ENCODE data around the gene RNASE8. TPM values are rescaled to one million over a fixed set of nuclear protein-coding genes. Genes with fewer than 3 reads are reported as not detected.
A peak's percentile ranks its signal among the peaks of the same experiment; 100 is the strongest.

The RNASE8 gene
- total and polyA plus RNA-seq, 10 of the 15 experiments (the other 5 are each of a cell fraction or from before 2014, with no cell fraction given) = not detected

DNA sequence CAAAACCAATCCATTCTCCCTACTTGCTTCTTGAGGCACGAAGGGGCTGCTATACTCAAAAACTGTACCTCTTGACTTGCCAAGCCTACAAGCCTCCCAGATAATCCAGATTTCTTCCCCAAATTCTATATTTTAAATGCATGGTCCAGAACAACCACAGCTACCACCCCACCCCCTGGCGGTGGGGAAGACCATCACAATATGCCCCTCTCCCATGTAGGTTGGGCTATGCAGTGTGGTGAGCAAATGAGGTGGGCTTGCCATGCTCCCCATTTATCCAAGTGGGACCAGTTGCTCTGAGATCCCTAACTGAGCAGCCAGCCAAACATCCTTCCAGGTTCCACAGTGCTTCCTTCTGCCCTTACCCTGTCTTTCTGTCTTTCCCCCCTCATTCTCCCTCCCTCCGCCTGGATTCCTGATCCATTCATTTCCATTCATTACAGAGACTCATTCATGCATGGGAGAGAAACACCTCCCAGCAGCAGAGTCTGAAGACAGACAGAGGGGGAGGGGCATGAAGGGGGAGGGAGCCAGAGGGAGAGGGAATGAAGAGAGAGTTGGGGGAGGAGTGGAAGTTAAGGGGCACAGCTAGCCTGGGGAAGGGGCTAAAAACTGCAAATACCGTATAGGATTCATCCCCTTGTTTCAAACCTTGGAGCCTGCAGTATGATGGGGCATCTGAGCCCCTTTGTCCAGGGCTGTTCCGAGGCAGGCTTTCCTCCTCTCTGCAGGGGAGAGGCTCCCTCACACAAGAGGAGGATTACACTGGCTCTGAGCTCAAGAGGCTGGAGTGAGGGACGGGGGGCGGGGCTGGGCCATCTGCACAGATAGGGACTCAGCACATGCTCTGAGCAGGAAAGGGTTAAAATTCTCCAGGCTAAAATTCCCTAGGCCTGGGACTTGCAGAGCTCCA, 36.4 kb downstream of the RNASE8 start:
- H3K9me3 ChIP-seq (replicated peaks; ENCODE audit: control insufficient read depth, insufficient read depth, low read length) = no peaks in the 10 kb centered on the region
- intact Hi-C loops (cut with micrococcal nuclease; ENCODE audit: unreplicated experiment) (no loop called here), in situ Hi-C loops (cut with MboI) (no loop called here)
- ChIA-PET CTCF (interaction anchor here (1.0 to 6.9 kb wide), 11 partner anchors 10 to 88 kb away, joined by 4 to 194 read pairs (median 13); partner anchors contain the start of genes ARHGEF40 and TMEM253), RAD21 (ENCODE audit: unreplicated experiment) (interaction anchor here (2.2 to 3.2 kb wide), 6 partner anchors 9 to 79 kb away, joined by 9 to 51 read pairs (median 14); partner anchors contain the start of genes ARHGEF40 and TMEM253), POLR2A (interaction anchor here (1.9 to 2.2 kb wide), 2 partner anchors 11 to 79 kb away, joined by 5 to 9 read pairs; no protein-coding TSS in a partner anchor), SMC1A (ENCODE audit: uncharacterized antibody, unreplicated experiment) (interaction anchor here (0.9 to 5.9 kb wide), 4 partner anchors 13 to 80 kb away, joined by 4 to 78 read pairs (median 16); no protein-coding TSS in a partner anchor)
- no peak overlapping the region for H3K9ac ChIP-seq (ENCODE audit: control insufficient read depth, insufficient read depth, low read length)
- H3K79me2 ChIP-seq (ENCODE audit: control insufficient read depth, insufficient read depth, low read length) = no peaks in the 10 kb centered on the region
- H2AFZ ChIP-seq (ENCODE audit: control insufficient read depth, low read depth, low read length) = no peak overlapping the region
- FAIRE-seq (no peak), ATAC-seq (no peak), DNase-seq (ENCODE audit: low read depth, low spot score) (no peak)
- no peak overlapping the region for H3K4me3 ChIP-seq
- WGBS (ENCODE audit: insufficient coverage, insufficient replicate concordance, low lambda C conversion rate, missing lambda C conversion rate) = 60% methylated on average over 7 of the region's 7 CpGs
- BruUV-seq (replicated peaks) = no TSS peak
- H3K36me3 ChIP-seq (ENCODE audit: control insufficient read depth in 2 of 2, insufficient read depth in 2 of 2, low read length in 1 of 2) = no peaks in the 10 kb centered on the region
- H3K27me3 ChIP-seq (replicated peaks in 1 of 2; ENCODE audit: control insufficient read depth in 2 of 2, insufficient read depth in 2 of 2, low read length in 1 of 2) = peaks cover 2 to 3% of the 10 kb centered on the region in 2 experiments; a peak in 2 of 4 replicates
- no peaks in the 10 kb centered on the region for H3K4me1 ChIP-seq (ENCODE audit: control insufficient read depth, insufficient read depth, low read length)
- TF ChIP-seq, protein P1, sequence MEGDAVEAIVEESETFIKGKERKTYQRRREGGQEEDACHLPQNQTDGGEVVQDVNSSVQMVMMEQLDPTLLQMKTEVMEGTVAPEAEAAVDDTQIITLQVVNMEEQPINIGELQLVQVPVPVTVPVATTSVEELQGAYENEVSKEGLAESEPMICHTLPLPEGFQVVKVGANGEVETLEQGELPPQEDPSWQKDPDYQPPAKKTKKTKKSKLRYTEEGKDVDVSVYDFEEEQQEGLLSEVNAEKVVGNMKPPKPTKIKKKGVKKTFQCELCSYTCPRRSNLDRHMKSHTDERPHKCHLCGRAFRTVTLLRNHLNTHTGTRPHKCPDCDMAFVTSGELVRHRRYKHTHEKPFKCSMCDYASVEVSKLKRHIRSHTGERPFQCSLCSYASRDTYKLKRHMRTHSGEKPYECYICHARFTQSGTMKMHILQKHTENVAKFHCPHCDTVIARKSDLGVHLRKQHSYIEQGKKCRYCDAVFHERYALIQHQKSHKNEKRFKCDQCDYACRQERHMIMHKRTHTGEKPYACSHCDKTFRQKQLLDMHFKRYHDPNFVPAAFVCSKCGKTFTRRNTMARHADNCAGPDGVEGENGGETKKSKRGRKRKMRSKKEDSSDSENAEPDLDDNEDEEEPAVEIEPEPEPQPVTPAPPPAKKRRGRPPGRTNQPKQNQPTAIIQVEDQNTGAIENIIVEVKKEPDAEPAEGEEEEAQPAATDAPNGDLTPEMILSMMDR (IDR thresholded peaks at IDR 0.05 in 2 of 3, conservative IDR thresholded peaks at IDR 0.05 in 1 of 3; ENCODE audit: control insufficient read depth in 2 of 3, extremely low read depth in 1 of 3, insufficient read depth in 1 of 3, low read depth in 3 of 3, low read length in 3 of 3) = 0 out of 6 replicates have a peak, but pooled peaks of 2 of the 3 experiments have one; percentile 2 to 16
- TF ChIP-seq MEF2B (IDR thresholded peaks at IDR 0.05; ENCODE audit: partially characterized antibody, poor library complexity, severe bottlenecking) = no peak
- no peaks in the 10 kb centered on the region for H4K20me1 ChIP-seq (ENCODE audit: control insufficient read depth, insufficient read depth)
- no peak overlapping the region for H3K27ac ChIP-seq (ENCODE audit: control insufficient read depth, insufficient read depth)
- H3K4me2 ChIP-seq (ENCODE audit: control insufficient read depth, insufficient read depth) = no peak overlapping the region

Measured in GM12878 (cell line).